ENCODE data around the gene PTPRD.

PTPRD gene

DNA sequence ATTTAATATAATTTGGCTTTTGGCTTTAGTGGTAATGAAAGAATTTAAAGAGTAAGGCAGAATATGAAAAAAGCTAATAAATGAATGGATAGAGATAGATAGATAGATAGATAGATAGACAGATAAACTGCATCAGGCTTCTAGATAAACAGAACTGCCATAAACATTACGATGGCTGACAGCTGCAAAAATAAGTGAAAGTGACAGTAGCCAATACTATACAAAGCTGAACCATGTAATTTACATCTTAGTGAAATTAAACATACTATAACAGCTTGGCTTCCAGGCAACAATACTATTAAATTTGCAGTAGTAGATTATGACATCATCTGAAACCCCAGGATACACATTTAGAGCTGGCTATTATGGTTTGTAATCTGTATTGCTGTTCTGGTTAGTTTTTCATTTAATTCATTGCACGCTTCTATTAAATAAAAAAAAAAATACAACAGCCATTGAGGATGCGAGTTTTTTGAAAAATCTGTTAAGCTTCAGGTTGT lies 1354.8 kb downstream of the PTPRD start:
- Histone ChIP-seq H3K4me1 (ENCODE audit: control insufficient read depth, low read depth, low read length) (no peaks in the 10 kb centered on the region), H3K9ac (ENCODE audit: low read length) (no peak overlapping the region), H3K27me3 (ENCODE audit: control insufficient read depth, insufficient read depth, low read length) (no peaks in the 10 kb centered on the region), H3K36me3 (ENCODE audit: control insufficient read depth, low read depth, low read length) (no peaks in the 10 kb centered on the region), H3K27ac (ENCODE audit: low read length) (no peak overlapping the region), H3K4me3 (ENCODE audit: low read length) (no peak overlapping the region), H3K9me3 (ENCODE audit: control insufficient read depth, low read depth, low read length) (no peaks in the 10 kb centered on the region)

DNA sequence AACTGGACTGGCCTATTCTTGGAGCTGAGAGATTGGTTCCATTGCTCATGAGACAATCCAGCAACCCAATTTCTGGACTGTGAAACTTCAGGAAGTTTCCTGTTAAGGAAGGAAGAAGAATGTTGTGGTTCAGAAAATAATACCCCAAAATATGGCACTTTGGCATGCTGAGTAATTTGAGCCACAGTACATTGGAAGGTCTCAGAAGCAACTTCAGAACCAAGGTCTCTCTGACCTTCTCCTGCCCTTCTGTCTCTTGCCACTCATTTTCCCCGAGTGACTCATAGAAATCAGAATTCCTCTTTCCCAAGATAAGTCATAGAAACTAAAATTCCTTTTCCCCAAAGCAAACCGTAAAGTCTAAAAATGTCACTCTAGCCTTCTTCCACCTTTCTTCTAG lies 1366.1 kb downstream of the PTPRD start:
- Histone ChIP-seq H3K9ac (ENCODE audit: low read length) (no peak overlapping the region), H3K36me3 (ENCODE audit: control insufficient read depth, low read depth, low read length) (no peaks in the 10 kb centered on the region)

DNA sequence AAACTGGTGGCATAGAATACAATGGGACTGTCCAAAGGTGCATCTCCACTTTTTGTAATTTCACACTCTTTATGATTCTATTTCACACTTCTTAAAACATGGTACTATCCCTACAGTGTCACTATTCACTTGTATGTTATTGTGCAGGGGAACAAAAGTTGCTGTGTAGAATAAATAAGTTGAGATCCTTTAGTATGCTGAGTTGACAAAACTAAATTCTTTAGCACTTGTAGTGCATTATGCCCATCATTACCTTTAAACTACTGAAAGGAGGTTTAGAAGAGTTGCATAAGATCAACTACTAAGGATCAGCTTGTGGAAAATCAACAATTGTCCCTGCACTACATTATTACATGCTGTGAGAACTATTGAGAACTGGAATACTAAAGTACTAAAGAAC lies 1380.9 kb downstream of the PTPRD start:
- H3K4me1 ChIP-seq (ENCODE audit: control insufficient read depth, low read depth, low read length) = no peaks in the 10 kb centered on the region

More for the DNA sequence above, 1366.1 kb downstream of the PTPRD start:
- H3K27me3 ChIP-seq (ENCODE audit: control insufficient read depth, insufficient read depth, low read length) = no peaks in the 10 kb centered on the region
- no peak overlapping the region for H3K27ac ChIP-seq (ENCODE audit: low read length)
- H3K9me3 ChIP-seq (ENCODE audit: control insufficient read depth, low read depth, low read length) = no peaks in the 10 kb centered on the region
- no peak overlapping the region for H3K4me3 ChIP-seq (ENCODE audit: low read length)
- no peaks in the 10 kb centered on the region for H3K4me1 ChIP-seq (ENCODE audit: control insufficient read depth, low read depth, low read length)

DNA sequence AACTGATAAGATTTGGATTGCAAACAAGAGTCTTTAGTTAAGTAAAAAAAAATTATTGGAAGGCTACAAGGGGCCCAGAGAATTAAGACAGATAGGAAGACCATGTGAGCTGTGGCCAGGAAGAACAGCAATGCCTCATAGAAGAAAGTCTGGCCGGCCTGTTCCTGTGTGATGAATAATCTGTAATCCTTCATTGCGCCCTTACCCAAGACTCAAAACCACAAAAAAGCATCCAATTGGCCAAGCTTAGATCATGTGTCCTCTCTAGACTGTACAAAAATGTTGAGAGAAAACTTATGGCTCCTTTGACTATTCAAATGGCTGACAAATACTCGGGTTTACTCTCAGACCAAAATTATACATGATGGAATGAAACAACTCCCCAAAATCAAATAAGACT lies 1383.5 kb downstream of the PTPRD start:
- H3K27ac ChIP-seq (ENCODE audit: low read length) = no peak overlapping the region
- H3K9me3 ChIP-seq (ENCODE audit: control insufficient read depth, low read depth, low read length) = peaks cover 7% of the 10 kb centered on the region
- no peaks in the 10 kb centered on the region for H3K4me1 ChIP-seq (ENCODE audit: control insufficient read depth, low read depth, low read length)

More for the DNA sequence above, 1380.9 kb downstream of the PTPRD start:
- Histone ChIP-seq H3K27ac (ENCODE audit: low read length) (no peak overlapping the region), H3K27me3 (ENCODE audit: control insufficient read depth, insufficient read depth, low read length) (no peaks in the 10 kb centered on the region), H3K9me3 (ENCODE audit: control insufficient read depth, low read depth, low read length) (peaks cover 7% of the 10 kb centered on the region), H3K36me3 (ENCODE audit: control insufficient read depth, low read depth, low read length) (no peaks in the 10 kb centered on the region), H3K9ac (ENCODE audit: low read length) (no peak overlapping the region), H3K4me3 (ENCODE audit: low read length) (no peak overlapping the region)

DNA sequence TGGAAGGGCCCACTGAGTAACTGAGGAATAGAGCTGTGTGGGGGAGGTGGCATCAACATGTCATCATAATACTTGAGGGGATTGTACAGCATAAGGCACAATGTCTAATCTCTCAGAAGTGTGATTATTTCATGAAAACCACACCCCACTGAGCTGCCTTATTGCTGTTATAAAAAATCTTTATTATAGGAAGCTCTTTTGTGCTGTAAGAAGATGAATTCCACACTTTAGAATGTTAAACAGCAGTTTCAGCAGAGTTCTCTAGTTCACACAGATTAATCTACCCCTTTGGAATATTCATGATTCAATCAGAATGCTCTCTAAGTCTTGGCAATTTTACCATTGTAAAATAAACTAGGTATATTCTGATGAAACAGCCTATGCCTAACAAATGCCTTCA lies 1389.6 kb downstream of the PTPRD start:
- no peaks in the 10 kb centered on the region for H3K36me3 ChIP-seq (ENCODE audit: control insufficient read depth, low read depth, low read length)
- no peaks in the 10 kb centered on the region for H3K27me3 ChIP-seq (ENCODE audit: control insufficient read depth, insufficient read depth, low read length)
- H3K27ac ChIP-seq (ENCODE audit: low read length) = no peak overlapping the region
- H3K9ac ChIP-seq (ENCODE audit: low read length) = no peak overlapping the region
- no peaks in the 10 kb centered on the region for H3K4me1 ChIP-seq (ENCODE audit: control insufficient read depth, low read depth, low read length)
- H3K4me3 ChIP-seq (ENCODE audit: low read length) = no peak overlapping the region
- H3K9me3 ChIP-seq (ENCODE audit: control insufficient read depth, low read depth, low read length) = no peaks in the 10 kb centered on the region

More for the DNA sequence above, 1383.5 kb downstream of the PTPRD start:
- no peak overlapping the region for H3K4me3 ChIP-seq (ENCODE audit: low read length)
- no peak overlapping the region for H3K9ac ChIP-seq (ENCODE audit: low read length)
- H3K36me3 ChIP-seq (ENCODE audit: control insufficient read depth, low read depth, low read length) = no peaks in the 10 kb centered on the region
- no peaks in the 10 kb centered on the region for H3K27me3 ChIP-seq (ENCODE audit: control insufficient read depth, insufficient read depth, low read length)

DNA sequence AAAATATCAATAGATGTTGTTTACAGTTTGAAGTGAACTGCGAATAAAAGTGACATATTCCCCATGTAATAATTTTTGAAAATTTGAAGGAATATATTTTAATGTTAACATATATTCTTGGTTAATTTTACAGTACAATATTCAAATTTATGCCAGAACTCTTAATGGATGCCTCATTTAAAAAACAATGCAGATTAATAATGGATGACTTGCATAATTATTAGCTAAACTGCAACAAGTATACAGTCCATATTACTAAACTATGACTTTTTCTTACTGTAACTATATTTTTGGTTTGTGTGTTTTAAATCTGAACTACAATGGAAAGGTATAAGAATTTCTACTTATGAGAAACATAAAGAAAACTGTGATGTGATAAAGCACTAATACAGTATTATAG lies 1390.1 kb downstream of the PTPRD start:
- Histone ChIP-seq H3K4me3 (ENCODE audit: low read length) (no peak overlapping the region), H3K27me3 (ENCODE audit: control insufficient read depth, insufficient read depth, low read length) (no peaks in the 10 kb centered on the region), H3K9ac (ENCODE audit: low read length) (no peak overlapping the region), H3K4me1 (ENCODE audit: control insufficient read depth, low read depth, low read length) (no peaks in the 10 kb centered on the region), H3K27ac (ENCODE audit: low read length) (no peak overlapping the region), H3K36me3 (ENCODE audit: control insufficient read depth, low read depth, low read length) (no peaks in the 10 kb centered on the region), H3K9me3 (ENCODE audit: control insufficient read depth, low read depth, low read length) (no peaks in the 10 kb centered on the region)

DNA sequence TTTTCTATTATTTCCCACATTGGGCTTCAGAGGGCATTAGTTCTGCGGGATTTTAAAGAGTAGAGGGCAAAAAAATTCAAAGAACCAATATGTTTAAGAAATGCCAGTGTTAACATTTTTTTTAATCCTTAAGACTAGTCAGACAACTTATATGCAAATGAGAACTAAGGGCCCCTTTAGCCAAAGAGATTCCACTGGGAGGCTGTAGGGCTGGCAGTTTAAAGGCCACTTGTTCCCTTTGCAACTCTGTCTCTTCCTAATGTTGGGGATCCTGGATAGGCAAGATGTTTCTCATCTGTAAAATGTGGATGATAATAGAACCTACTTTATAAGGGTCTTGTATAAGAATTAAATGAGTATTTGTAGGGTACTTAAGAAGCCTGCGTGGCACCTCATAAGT lies 1395.9 kb downstream of the PTPRD start:
- Histone ChIP-seq H3K9ac (ENCODE audit: low read length) (no peak overlapping the region), H3K4me3 (ENCODE audit: low read length) (no peak overlapping the region), H3K4me1 (ENCODE audit: control insufficient read depth, low read depth, low read length) (peaks cover 5% of the 10 kb centered on the region), H3K27ac (ENCODE audit: low read length) (no peak overlapping the region), H3K36me3 (ENCODE audit: control insufficient read depth, low read depth, low read length) (no peaks in the 10 kb centered on the region), H3K9me3 (ENCODE audit: control insufficient read depth, low read depth, low read length) (no peaks in the 10 kb centered on the region), H3K27me3 (ENCODE audit: control insufficient read depth, insufficient read depth, low read length) (no peaks in the 10 kb centered on the region)

DNA sequence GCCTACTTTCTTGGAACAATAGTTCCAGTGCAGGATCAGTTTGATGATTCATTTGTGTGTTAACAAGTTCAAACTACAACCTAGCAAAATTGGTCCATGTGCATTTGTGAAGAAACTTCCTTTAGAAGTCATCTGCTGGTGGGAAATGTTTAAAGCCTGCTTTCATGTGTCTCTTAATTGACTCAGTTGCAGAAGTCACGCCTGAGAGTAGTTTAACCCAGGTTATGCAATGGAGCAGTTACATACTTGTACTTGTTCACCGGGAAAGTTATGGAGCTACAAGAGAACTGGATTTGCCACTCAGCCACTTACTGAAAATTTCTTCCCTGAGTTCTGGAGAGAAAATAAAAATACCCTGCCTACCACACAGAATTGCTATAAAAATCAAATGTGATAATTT lies 1397.8 kb downstream of the PTPRD start:
- Histone ChIP-seq H3K27ac (ENCODE audit: low read length) (no peak overlapping the region), H3K4me3 (ENCODE audit: low read length) (no peak overlapping the region), H3K36me3 (ENCODE audit: control insufficient read depth, low read depth, low read length) (no peaks in the 10 kb centered on the region), H3K9me3 (ENCODE audit: control insufficient read depth, low read depth, low read length) (no peaks in the 10 kb centered on the region), H3K27me3 (ENCODE audit: control insufficient read depth, insufficient read depth, low read length) (no peaks in the 10 kb centered on the region), H3K4me1 (ENCODE audit: control insufficient read depth, low read depth, low read length) (peaks cover 5% of the 10 kb centered on the region), H3K9ac (ENCODE audit: low read length) (no peak overlapping the region)

DNA sequence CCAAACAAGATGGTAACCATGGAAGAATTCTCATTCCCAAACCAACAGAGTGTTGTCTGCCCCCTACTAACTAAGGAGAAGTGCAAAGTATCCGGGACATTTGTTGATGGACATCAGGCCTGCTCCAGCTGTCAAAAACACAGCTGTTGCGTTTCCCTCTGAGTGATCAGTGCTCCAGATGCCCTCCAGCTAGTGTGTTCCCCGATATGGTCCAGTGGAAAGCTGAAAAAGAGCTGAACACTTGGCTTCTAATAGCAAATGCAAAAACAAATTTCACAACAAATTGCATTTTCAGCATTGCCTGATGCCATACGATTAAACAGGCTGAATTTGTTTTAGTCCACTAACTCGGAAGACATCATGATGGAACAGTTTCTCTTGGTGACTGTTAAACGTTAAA lies 1398.7 kb downstream of the PTPRD start:
- Histone ChIP-seq H3K27me3 (ENCODE audit: control insufficient read depth, insufficient read depth, low read length) (no peaks in the 10 kb centered on the region), H3K4me1 (ENCODE audit: control insufficient read depth, low read depth, low read length) (peaks cover 5% of the 10 kb centered on the region), H3K4me3 (ENCODE audit: low read length) (no peak overlapping the region), H3K9me3 (ENCODE audit: control insufficient read depth, low read depth, low read length) (no peaks in the 10 kb centered on the region), H3K9ac (ENCODE audit: low read length) (no peak overlapping the region), H3K36me3 (ENCODE audit: control insufficient read depth, low read depth, low read length) (no peaks in the 10 kb centered on the region), H3K27ac (ENCODE audit: low read length) (no peak overlapping the region)

DNA sequence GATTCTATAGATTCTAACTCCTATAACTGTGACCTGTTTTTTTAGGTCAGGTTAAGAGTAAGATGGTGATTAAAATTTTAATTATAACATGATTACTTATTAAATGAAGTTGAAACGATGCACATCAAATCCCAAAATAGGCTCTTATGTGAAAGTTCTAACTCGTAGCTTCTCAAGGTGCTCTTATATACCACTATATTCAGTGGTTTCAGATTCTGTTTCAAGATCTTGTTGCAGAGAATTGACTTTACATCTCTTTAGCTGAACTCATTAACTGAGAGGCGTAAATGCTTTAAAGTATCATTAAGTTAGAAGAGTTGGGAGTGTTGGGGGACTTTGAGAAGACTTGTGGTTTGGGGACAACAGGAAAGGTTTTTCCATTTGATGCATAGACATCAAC lies 1399.8 kb downstream of the PTPRD start:
- Histone ChIP-seq H3K27me3 (ENCODE audit: control insufficient read depth, insufficient read depth, low read length) (no peaks in the 10 kb centered on the region), H3K9ac (ENCODE audit: low read length) (no peak overlapping the region), H3K9me3 (ENCODE audit: control insufficient read depth, low read depth, low read length) (no peaks in the 10 kb centered on the region), H3K4me3 (ENCODE audit: low read length) (no peak overlapping the region), H3K36me3 (ENCODE audit: control insufficient read depth, low read depth, low read length) (no peaks in the 10 kb centered on the region), H3K27ac (ENCODE audit: low read length) (no peak overlapping the region), H3K4me1 (ENCODE audit: control insufficient read depth, low read depth, low read length) (peaks cover 5% of the 10 kb centered on the region)

DNA sequence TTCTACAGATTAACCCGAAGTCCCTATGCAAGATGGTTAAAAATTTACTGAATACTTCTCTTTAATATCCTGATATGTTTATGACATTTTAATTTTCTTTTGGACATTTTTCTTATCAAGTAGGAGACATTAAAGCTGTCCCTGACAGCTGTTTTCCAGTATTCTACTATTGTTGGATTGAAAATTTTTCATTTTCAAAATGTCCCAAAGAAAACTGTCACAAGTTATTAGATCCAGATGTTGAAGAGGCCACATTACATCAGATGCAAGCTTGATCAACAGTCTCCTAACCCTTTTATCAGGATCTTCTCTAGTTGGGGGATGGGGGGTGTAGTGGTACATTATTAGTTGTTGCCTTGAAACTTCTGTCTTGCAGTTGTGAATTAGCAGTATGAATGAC lies 1410.5 kb downstream of the PTPRD start:
- no peaks in the 10 kb centered on the region for H3K9me3 ChIP-seq (ENCODE audit: control insufficient read depth, low read depth, low read length)
- H3K27ac ChIP-seq (ENCODE audit: low read length) = no peak overlapping the region

DNA sequence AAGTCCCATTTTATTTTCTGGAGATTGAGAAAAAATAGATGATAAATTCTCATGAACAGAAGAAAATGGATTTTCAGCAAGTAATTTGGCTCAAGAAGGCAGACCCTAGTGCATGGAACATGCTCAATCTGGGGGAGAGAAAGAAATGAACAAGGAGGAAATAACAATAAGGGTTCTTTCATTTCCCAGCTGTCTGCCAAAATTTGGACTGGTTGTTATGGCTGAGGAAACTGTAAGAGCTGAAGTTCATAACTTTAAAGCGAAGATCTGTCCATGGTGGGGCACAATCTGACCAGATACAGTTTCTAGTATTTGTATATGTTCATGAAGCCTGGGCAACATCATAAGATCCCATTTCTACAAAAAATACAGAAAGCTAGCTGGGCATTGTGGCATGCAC lies 1426.7 kb downstream of the PTPRD start:
- Histone ChIP-seq H3K9ac (ENCODE audit: low read length) (no peak overlapping the region), H3K27ac (ENCODE audit: low read length) (no peak overlapping the region), H3K4me3 (ENCODE audit: low read length) (no peak overlapping the region), H3K9me3 (ENCODE audit: control insufficient read depth, low read depth, low read length) (no peaks in the 10 kb centered on the region), H3K27me3 (ENCODE audit: control insufficient read depth, insufficient read depth, low read length) (no peaks in the 10 kb centered on the region), H3K4me1 (ENCODE audit: control insufficient read depth, low read depth, low read length) (no peaks in the 10 kb centered on the region), H3K36me3 (ENCODE audit: control insufficient read depth, low read depth, low read length) (no peaks in the 10 kb centered on the region)

More for the DNA sequence above, 1410.5 kb downstream of the PTPRD start:
- Histone ChIP-seq H3K4me3 (ENCODE audit: low read length) (no peak overlapping the region), H3K4me1 (ENCODE audit: control insufficient read depth, low read depth, low read length) (no peaks in the 10 kb centered on the region), H3K36me3 (ENCODE audit: control insufficient read depth, low read depth, low read length) (no peaks in the 10 kb centered on the region), H3K9ac (ENCODE audit: low read length) (no peak overlapping the region), H3K27me3 (ENCODE audit: control insufficient read depth, insufficient read depth, low read length) (no peaks in the 10 kb centered on the region)
